RPMI7951 (cell line): ENCODE measurements around the gene ANXA6. TPM values are rescaled to one million over a fixed set of nuclear protein-coding genes. Genes with fewer than 3 reads are reported as not detected.
A peak's percentile ranks its signal among the peaks of the same experiment; 100 is the strongest.

Experiments
- DNase-seq: peaks from one replicate; pipeline ENCODE4 v3.0.0-alpha.2; 2012; ENCODE audit warnings: low read depth
- total RNA-seq: library from RNA; depleted of rRNA; stranded (reverse); fragments of >200 nt; shearing (Covaris generic); gene quantifications from 2 replicates; pipeline ENCODE4 v1.2.3, GENCODE V29; 2014

Gene ANXA6
- total RNA-seq, 1 experiment from 2014 or later = 273 TPM

- no peak for DNase-seq
Observed at GRCh38 chr5:151081431-151082281, 75.9 kb downstream of the ANXA6 start.

- peak; percentile 91 for DNase-seq
Observed at GRCh38 chr5:151080613-151081430, 76.8 kb downstream of the ANXA6 start, which contains the start of gene TNIP1. TNIP1 (minus strand) TSS chr5:151081034; CDS start chr5:151065095, 15,939 bp downstream.

- DNase-seq = peak; percentile 65
Observed at GRCh38 chr5:151079838-151080612, 77.6 kb downstream of the ANXA6 start.

- no peak for DNase-seq
Observed at GRCh38 chr5:151078490-151079262, 78.9 kb downstream of the ANXA6 start.

- DNase-seq = no peak
Observed at GRCh38 chr5:151077967-151078366, 79.6 kb downstream of the ANXA6 start.

- DNase-seq = no peak
Observed at GRCh38 chr5:151077419-151077818, 80.2 kb downstream of the ANXA6 start.

- DNase-seq = no peak
Observed at GRCh38 chr5:151076616-151077015, 81.0 kb downstream of the ANXA6 start.

GRCh38 chr5:151075698-151076331 is 81.8 kb downstream of the ANXA6 start:
- DNase-seq = peak; percentile 78

- DNase-seq = no peak
Observed at GRCh38 chr5:151074557-151074956, 83.0 kb downstream of the ANXA6 start.

- DNase-seq = no peak
Observed at GRCh38 chr5:151073280-151073679, 84.3 kb downstream of the ANXA6 start.

- DNase-seq = peak; percentile 66
Observed at GRCh38 chr5:151072630-151073025, 85.0 kb downstream of the ANXA6 start.

GRCh38 chr5:151071848-151072629 is 85.5 kb downstream of the ANXA6 start:
- no peak for DNase-seq

- no peak for DNase-seq
Observed at GRCh38 chr5:151071021-151071420, 86.6 kb downstream of the ANXA6 start.

- DNase-seq = no peak
Observed at GRCh38 chr5:151070449-151070848, 87.1 kb downstream of the ANXA6 start.

- DNase-seq = peak; percentile 86
Observed at GRCh38 chr5:151068433-151069197, 89.0 kb downstream of the ANXA6 start.

- peak; percentile 85 for DNase-seq
Observed at GRCh38 chr5:151067632-151068432, 89.7 kb downstream of the ANXA6 start.

GRCh38 chr5:151066920-151067319 is 90.7 kb downstream of the ANXA6 start:
- DNase-seq = no peak

GRCh38 chr5:151065609-151066008 is 92.0 kb downstream of the ANXA6 start:
- DNase-seq = no peak
